Activated T-helper 9 cell treated with anti-CD3 and anti-CD28 coated beads, Interleukin-2, amount 50 U/mL, for 16 hours (primary cell): Measurements from ENCODE around the gene PFKL.
"Not testable (repeated sequence)": the region's sequence is repeated elsewhere in the genome, so short reads cannot be mapped to it uniquely, and the experiment has no call there.

ENCODE experiments used
- DNase-seq: peaks from one replicate; pipeline ENCODE4 v3.0.0-alpha.2; 2020; ENCODE audit warnings: low read depth

Gene PFKL

GRCh38 chr21:44328242-44328895 lies 28.5 kb downstream of the PFKL start:
- DNase-seq, result no peak

GRCh38 chr21:44329086-44329889 lies 29.4 kb downstream of the PFKL start:
- DNase-seq, result no peak

GRCh38 chr21:44329971-44330681 lies 30.3 kb downstream of the PFKL start:
- no peak for DNase-seq

GRCh38 chr21:44330698-44331097 lies 30.8 kb downstream of the PFKL start:
- DNase-seq, result no peak

- no peak for DNase-seq
Measured at GRCh38 chr21:44331209-44331608, 31.4 kb downstream of the PFKL start.

GRCh38 chr21:44331650-44332307 lies 31.9 kb downstream of the PFKL start:
- no peak for DNase-seq

- DNase-seq, result no peak
Measured at GRCh38 chr21:44332383-44332782, 32.5 kb downstream of the PFKL start.

- DNase-seq, result no peak
Measured at GRCh38 chr21:44332965-44333364, 33.1 kb downstream of the PFKL start.

- no peak for DNase-seq
Measured at GRCh38 chr21:44333509-44334328, 33.9 kb downstream of the PFKL start.

GRCh38 chr21:44334329-44335030 lies 34.6 kb downstream of the PFKL start:
- no peak for DNase-seq

GRCh38 chr21:44335266-44336059 lies 35.6 kb downstream of the PFKL start:
- no peak for DNase-seq

GRCh38 chr21:44337449-44337848 lies 37.6 kb downstream of the PFKL start:
- DNase-seq, result no peak

GRCh38 chr21:44337941-44338895 lies 38.4 kb downstream of the PFKL start:
- no peak for DNase-seq

- DNase-seq, result peak; percentile 93
Measured at GRCh38 chr21:44338971-44339910, 39.4 kb downstream of the PFKL start, which contains the start of gene CFAP410. CFAP410 (minus strand) TSS chr21:44339390; CDS start chr21:44339194, 196 bp downstream.

GRCh38 chr21:44341726-44342458 lies 42.0 kb downstream of the PFKL start:
- DNase-seq, result not testable (repeated sequence)

- not testable (repeated sequence) for DNase-seq
Measured at GRCh38 chr21:44342981-44343380, 43.1 kb downstream of the PFKL start.
